ACC112 (cell line): ENCODE data around the gene ATG7.

Experiments
- H2AFZ ChIP-seq: fragments of 200-600 bp; sonication (generic); one replicate; pipeline ENCODE4 v1.6.0; 2017; ENCODE audit warnings: antibody characterized with exemption, low read length; ENCODE audit not compliant: unreplicated experiment
- H3K27ac ChIP-seq: fragments of 200-600 bp; sonication (generic); 2 replicates; pipeline ENCODE4 v1.5.1; 2014; ENCODE audit warnings: low read depth, mild to moderate bottlenecking, antibody characterized with exemption, low read length, moderate library complexity
- H3K27me3 ChIP-seq: fragments of 200-600 bp; sonication (generic); 2 replicates; pipeline ENCODE4 v1.6.1; 2014; ENCODE audit warnings: mild to moderate bottlenecking, antibody characterized with exemption, low read length, moderate library complexity, mixed read lengths; ENCODE audit not compliant: insufficient read depth
- H3K36me3 ChIP-seq: fragments of 200-600 bp; sonication (generic); 2 replicates; pipeline ENCODE4 v1.6.1; 2016; ENCODE audit warnings: mild to moderate bottlenecking, antibody characterized with exemption, low read length, moderate library complexity, mixed read lengths; ENCODE audit not compliant: insufficient read depth
- H3K4me1 ChIP-seq: fragments of 200-600 bp; sonication (generic); one replicate; pipeline ENCODE4 v1.6.1; 2016; ENCODE audit warnings: low read length, mixed read lengths; ENCODE audit not compliant: insufficient read depth, unreplicated experiment, control insufficient read depth
- H3K4me3 ChIP-seq: fragments of 200-600 bp; sonication (generic); 2 replicates; pipeline ENCODE4 v1.5.1; 2014; ENCODE audit warnings: mild to moderate bottlenecking, low read depth, low read length
- H3K79me2 ChIP-seq: fragments of 200-600 bp; sonication (generic); one replicate; pipeline ENCODE4 v1.6.0; 2016; ENCODE audit warnings: low read length; ENCODE audit not compliant: control insufficient read depth, unreplicated experiment, insufficient read depth

Gene ATG7

DNA sequence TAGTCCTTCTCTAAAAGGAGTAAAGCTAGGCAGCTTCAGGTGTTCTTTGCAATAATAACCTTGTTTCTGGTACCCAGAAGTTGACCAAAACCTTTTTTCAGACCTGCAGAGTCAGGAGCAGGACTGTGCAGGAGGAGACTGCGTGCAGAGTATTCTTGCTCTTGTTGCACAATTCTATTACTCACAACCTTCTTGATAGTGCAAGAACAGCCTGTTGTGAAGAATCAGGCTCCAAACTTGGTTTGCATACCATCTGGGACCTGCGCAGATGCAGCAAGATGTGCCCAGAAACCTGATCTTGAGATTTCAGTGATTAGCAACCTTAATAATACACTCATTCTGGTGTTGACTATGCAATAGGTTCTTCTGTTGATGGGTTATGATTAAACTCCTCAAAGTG is 111.9 kb downstream of the ATG7 start:
- Histone ChIP-seq H3K4me1 (peaks cover 13% of the 10 kb centered on the region), H3K4me3 (no peak overlapping the region), H3K27ac (no peak overlapping the region), H3K27me3 (no peaks in the 10 kb centered on the region), H2AFZ (no peak overlapping the region), H3K36me3 (no peaks in the 10 kb centered on the region; the same call in 1 of the 2 replicates), H3K79me2 (no peaks in the 10 kb centered on the region)

DNA sequence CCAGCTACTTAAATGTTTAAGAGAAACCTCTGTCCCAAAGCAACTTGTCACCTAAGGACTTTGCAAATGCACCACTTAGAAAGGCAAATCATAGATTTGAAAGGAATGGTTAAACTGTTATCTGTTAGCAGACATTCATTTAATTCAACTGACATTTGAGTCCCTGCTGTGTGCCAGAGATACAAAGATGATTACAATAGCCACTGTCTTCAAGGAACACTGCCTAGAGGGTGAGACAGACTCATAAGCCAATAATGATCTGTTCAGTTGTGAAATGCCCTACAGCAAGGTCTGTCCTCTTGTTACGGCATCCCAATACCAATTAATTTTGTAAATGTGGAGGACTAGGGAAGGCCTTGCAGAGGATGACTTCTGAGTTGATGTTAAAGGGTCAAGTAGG is 113.1 kb downstream of the ATG7 start:
- no peaks in the 10 kb centered on the region; the same call in 1 of the 2 replicates for H3K36me3 ChIP-seq
- H3K27ac ChIP-seq, result no peak overlapping the region; the same call in 1 of the 2 replicates
- no peak overlapping the region for H2AFZ ChIP-seq
- H3K27me3 ChIP-seq, result no peaks in the 10 kb centered on the region
- H3K4me3 ChIP-seq, result no peak overlapping the region
- no peaks in the 10 kb centered on the region for H3K79me2 ChIP-seq
- H3K4me1 ChIP-seq, result peaks cover 13% of the 10 kb centered on the region

DNA sequence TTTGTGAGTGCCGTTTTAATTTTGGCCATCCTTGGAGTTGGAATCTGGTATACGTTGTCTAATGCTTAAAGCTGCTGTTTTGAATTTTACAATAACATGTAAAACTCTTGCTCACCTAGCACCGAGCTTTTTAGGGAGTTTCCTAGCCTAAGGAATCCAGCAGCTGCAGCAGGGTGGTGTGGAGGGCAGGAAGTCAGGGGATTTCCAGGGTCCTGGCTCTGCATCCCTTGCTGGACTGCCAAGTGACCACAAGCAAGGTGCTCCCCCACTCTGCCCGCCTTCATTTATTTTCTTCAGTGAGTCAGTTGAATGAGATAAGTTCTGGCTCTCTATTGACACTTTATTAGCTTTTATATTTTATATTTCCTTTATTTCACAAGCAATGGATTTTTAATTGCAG is 113.7 kb downstream of the ATG7 start:
- peaks cover 13% of the 10 kb centered on the region for H3K4me1 ChIP-seq
- no peaks in the 10 kb centered on the region; the same call in 1 of the 2 replicates for H3K36me3 ChIP-seq
- no peak overlapping the region; the same call in 1 of the 2 replicates for H3K27ac ChIP-seq
- no peaks in the 10 kb centered on the region for H3K27me3 ChIP-seq
- no peaks in the 10 kb centered on the region for H3K79me2 ChIP-seq
- no peak overlapping the region for H2AFZ ChIP-seq
- no peak overlapping the region for H3K4me3 ChIP-seq

DNA sequence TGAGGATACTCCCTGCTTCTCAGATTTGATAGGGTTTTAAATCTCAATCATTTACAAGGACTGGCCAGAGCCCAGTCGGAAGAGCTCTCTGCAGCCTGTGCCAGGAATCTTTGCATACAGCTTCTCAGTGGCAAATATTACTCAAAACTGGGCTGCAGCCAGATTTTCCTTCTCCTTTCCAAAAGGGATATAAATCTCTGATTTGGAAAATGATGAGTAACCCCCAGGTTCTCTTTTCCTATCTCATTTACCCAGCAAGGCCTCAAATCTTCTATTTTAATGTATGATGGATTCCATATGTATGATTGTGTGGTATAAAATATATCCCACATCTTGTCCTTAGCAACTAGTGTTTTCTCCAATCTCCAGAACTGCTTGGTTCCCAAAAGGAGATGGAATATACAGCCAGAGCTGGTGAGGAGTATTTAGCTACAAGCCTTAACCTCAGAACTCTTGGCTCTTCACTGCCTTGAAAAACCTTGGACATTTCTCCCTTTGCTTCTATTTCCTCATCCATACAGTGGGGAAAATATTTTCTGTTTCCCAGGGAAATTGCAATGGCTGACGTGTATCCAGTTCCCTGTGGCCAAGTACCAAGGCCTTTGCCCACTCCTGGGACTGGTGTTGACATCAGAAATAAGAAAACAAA is 114.4 kb downstream of the ATG7 start:
- H3K36me3 ChIP-seq, result no peaks in the 10 kb centered on the region; the same call in 1 of the 2 replicates

DNA sequence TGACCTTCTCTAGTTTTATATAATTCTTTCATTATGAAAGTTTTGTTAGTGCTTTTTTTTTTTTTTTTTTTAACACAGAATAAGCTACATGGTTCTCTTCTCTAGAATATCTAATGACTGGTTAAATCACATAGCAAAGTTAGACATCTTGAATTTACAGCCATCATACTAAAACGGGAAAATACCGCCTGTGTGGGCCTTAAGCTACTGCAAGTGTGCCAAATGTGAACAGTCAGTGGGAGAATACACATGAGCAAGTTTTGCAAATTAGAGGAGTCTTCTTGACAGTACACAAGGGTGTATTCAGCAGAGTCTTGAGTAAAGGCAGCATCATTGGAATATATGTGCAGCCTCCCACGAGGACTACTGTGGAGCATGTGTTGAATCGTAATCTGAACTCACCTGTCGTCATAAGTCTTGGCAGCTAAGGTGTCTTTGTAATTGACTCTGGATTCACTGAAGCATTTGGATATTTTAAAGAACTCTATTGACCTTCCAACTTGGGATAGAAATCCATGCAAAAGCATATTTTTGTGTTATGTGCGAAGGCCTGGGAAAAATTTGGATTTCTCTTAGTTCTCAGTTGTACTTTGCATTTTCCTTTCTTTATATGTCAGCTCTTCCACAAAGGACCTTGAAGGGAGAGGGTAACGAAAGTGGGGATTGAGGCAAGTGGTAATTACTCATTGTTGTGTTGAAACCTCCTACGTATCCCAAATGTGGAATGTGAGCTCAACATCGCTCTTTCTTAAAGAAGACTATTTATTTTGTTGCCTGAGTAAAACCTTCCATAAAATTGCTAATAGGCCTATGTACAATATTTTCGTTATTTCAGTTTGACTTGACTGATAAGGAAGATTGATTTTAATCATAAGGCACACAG is 117.4 kb downstream of the ATG7 start:
- H3K36me3 ChIP-seq, result no peaks in the 10 kb centered on the region; the same call in 1 of the 2 replicates

More for the DNA sequence above, 114.4 kb downstream of the ATG7 start:
- Histone ChIP-seq H3K27ac (no peak overlapping the region), H3K4me1 (peaks cover 20% of the 10 kb centered on the region), H3K27me3 (no peaks in the 10 kb centered on the region), H2AFZ (no peak overlapping the region), H3K79me2 (no peaks in the 10 kb centered on the region), H3K4me3 (no peak overlapping the region)

DNA sequence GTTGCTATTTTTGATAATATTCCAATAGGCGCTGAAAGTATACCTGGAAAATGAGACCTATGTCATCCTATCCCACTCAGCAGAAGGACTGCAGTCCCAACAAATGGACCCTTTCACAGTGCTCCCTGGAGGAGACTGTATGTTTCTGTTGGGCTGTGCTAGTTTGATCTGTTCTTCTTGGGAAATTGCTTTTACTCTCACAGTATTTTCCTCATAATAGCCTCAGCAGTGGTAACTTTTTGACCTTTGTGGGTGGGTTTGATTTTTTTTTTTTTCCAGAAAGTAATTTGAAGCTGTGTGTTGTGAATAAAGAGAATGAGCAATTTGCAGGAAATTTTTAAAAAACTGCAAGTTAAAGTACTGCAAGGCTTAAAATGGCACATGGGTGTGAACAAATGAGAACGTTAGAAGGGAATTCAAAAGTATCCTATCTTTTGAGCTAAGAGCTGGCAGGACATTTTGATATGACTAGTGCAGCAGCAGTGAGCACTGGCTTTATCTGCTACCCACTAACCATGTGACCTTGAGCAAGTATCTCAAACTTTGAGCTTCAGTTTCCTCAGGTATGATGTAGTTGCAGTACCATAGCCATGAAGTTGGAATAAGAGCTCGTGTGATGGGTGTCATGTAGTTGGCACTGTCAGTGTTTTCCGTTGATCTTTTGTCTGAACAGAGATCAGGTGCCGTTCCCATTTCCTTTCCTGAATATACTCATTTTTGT is 118.4 kb downstream of the ATG7 start:
- H3K36me3 ChIP-seq, result peaks cover 3% of the 10 kb centered on the region; the same call in 1 of the 2 replicates
- H3K27ac ChIP-seq, result no peak overlapping the region
- H3K4me1 ChIP-seq, result peaks cover 30% of the 10 kb centered on the region
- H2AFZ ChIP-seq, result no peak overlapping the region
- H3K27me3 ChIP-seq, result no peaks in the 10 kb centered on the region
- H3K79me2 ChIP-seq, result no peaks in the 10 kb centered on the region
- no peak overlapping the region for H3K4me3 ChIP-seq

More for the DNA sequence above, 117.4 kb downstream of the ATG7 start:
- no peak overlapping the region for H2AFZ ChIP-seq
- H3K79me2 ChIP-seq, result no peaks in the 10 kb centered on the region
- peaks cover 34% of the 10 kb centered on the region for H3K4me1 ChIP-seq
- no peak overlapping the region for H3K4me3 ChIP-seq
- H3K27ac ChIP-seq, result no peak overlapping the region
- H3K27me3 ChIP-seq, result no peaks in the 10 kb centered on the region

DNA sequence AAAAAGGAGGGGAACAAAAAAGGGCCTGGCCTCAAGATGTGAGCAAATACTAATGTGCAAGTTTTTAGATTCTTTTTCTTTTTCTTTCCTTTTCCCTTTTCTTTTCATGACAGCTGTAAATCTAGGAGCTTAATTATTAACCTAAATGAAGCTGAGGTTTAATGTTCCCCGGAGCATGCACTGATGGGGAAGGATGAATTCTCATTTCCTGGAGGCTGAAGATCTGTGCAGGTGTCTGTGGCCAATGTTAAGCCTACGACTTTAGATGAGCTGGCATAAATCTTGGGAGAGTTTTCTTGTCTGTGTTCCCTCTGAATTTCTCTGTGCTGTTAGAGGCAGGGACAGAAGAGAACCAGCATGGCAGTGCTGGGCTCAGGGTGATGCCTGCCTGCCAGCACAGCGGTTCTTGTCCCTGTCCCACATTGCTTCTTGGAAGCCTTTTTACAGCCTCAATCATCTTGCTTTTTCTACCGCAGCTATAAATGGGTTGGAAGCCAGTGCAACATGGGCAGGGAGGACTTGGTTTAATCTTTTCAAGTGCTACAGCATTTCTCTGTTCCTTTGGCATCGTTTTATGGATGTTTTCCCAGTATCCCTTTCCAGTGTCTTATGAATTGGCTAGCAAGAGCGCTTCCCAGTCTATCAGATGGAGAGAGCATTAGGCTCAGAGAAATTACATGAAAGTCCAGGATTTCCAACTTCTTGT is 119.1 kb downstream of the ATG7 start:
- Histone ChIP-seq H2AFZ (no peak overlapping the region), H3K79me2 (no peaks in the 10 kb centered on the region), H3K27ac (no peak overlapping the region), H3K4me1 (peaks cover 23% of the 10 kb centered on the region), H3K4me3 (no peak overlapping the region), H3K27me3 (no peaks in the 10 kb centered on the region), H3K36me3 (peaks cover 3% of the 10 kb centered on the region; the same call in 1 of the 2 replicates)

DNA sequence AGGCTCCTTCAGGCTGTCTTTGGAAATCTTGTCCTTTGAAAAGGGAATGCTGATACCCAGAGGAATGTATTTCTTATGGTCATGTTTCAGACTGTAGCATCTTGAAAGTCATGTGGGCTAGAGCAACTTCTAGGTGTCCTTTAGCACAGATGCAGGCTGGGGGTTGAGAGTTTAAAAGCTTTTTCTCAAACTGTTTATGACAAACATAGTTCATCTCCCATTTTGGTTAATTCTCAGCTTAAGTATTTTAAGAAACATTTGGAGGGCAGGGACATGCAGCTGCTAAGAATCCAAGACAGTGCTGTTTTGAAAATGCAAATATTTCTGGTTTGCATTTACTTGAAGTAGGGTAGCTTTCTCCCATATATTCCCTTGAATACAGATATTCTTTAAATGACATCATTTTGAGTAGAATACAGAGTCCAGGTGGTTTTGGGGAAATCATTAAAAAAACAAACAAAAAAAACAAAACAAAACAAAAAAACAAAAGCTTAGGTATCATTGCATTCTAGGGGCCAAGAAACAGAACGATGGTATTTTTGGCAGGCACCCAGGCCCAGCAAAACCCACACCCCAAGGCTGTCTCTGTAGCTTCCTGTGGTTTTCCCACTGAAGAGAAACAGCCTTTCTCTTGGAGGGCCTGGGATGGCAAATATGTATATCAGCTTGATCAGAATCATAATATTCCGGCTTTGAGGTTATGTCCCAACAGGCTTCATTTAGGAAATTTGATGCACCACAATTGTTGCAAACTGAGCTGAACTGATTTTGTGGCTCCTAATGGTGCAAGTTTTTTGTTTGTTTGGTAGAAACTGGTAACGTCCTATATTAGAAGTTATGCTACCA is 120.0 kb downstream of the ATG7 start:
- peaks cover 3% of the 10 kb centered on the region; the same call in 1 of the 2 replicates for H3K36me3 ChIP-seq
- no peaks in the 10 kb centered on the region for H3K79me2 ChIP-seq
- no peak overlapping the region for H3K27ac ChIP-seq
- H3K4me3 ChIP-seq, result no peak overlapping the region
- no peaks in the 10 kb centered on the region for H3K27me3 ChIP-seq
- H3K4me1 ChIP-seq, result peaks cover 21% of the 10 kb centered on the region
- no peak overlapping the region for H2AFZ ChIP-seq

DNA sequence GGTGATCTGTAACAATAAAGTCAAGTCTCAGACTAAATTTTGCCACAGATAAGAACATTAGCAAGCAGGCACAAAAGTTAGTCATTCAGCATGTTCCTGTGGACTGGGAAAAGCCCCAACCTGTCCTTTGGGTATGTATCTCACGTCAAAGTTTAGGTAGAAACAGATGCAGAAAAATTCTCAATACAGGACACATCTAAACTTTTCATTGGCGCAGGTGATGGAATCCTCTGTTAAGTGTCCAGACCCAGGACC is 120.6 kb downstream of the ATG7 start:
- Histone ChIP-seq H3K4me1 (peaks cover 21% of the 10 kb centered on the region), H3K27ac (no peak overlapping the region), H3K27me3 (no peaks in the 10 kb centered on the region), H3K36me3 (peaks cover 3% of the 10 kb centered on the region; the same call in 1 of the 2 replicates), H2AFZ (no peak overlapping the region), H3K79me2 (no peaks in the 10 kb centered on the region), H3K4me3 (no peak overlapping the region)
